GM19239 (cell line): ENCODE data around the gene PAQR8.

Experiments
- DNase-seq: peaks from one replicate; pipeline ENCODE4 v3.0.0; 2011; ENCODE audit warnings: low spot score; ENCODE audit not compliant: insufficient read length
- FAIRE-seq: peaks from 2 replicates; lab custom pipeline; 2011; peaks lifted over from hg19 to GRCh38; lab: Jason Lieb, UNC

PAQR8 gene

GRCh38 chr6:52345311-52345710 lies 16.6 kb upstream of the PAQR8 start:
- FAIRE-seq (no peak), DNase-seq (no peak)

- no peak for DNase-seq
Measured at GRCh38 chr6:52346503-52346902, 15.4 kb upstream of the PAQR8 start.

GRCh38 chr6:52347818-52348217 lies 14.1 kb upstream of the PAQR8 start:
- FAIRE-seq (no peak), DNase-seq (no peak)

More at GRCh38 chr6:52346503-52346902, 15.4 kb upstream of the PAQR8 start:
- FAIRE-seq = no peak

- no peak for FAIRE-seq
- DNase-seq = no peak
Measured at GRCh38 chr6:52351879-52352238, 10.1 kb upstream of the PAQR8 start.

GRCh38 chr6:52352239-52353018 lies 9.5 kb upstream of the PAQR8 start:
- FAIRE-seq = peak; percentile 94
- no peak for DNase-seq

DNA sequence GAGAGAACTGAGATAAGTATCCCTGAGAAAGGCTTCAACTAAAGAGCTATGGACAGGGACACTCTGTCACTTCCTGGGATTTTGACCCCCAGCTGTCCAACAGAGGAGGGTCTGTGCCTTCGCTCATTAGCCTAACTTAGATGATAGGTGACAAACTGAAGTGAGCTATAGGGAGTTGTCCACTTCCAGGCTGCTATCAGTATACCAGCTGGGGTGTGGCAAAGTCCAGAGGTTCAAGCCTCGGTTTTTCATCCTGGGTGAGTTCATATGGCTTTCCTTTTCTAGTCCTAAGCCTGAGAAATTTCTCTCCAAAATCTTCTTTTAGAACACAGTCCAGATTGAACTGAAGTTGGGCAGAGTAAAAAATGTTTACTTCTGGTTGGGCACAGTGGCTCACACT lies 5.9 kb upstream of the PAQR8 start:
- FAIRE-seq (peak; percentile 18), DNase-seq (no peak)

GRCh38 chr6:52359403-52359802 lies 2.5 kb upstream of the PAQR8 start:
- FAIRE-seq (peak; percentile 8), DNase-seq (no peak)

DNA sequence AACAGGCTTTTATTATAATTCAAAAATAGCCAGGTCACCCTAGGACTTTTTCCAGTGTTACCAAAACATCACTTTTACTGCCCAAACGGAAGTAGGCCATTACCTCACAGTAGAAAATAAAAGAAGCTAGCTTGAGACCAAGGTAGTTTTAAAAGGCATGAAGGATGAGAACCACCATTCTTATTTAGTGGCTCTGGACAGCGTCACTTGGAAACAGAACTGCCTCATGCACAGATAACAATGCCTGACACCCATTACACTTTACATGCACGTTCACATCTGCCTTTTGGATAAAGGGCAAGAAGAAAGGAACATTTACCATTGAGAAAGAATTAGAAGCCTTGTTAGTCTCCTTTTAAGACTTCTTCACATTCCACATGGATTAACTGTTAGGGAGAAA lies 1.9 kb upstream of the PAQR8 start:
- FAIRE-seq = no peak
- no peak for DNase-seq

- peak; percentile 44 for FAIRE-seq
- DNase-seq = no peak
Measured at GRCh38 chr6:52360601-52361413, 1.1 kb upstream of the PAQR8 start.

GRCh38 chr6:52361414-52361944 lies 472 bp upstream of the PAQR8 start:
- DNase-seq (no peak), FAIRE-seq (no peak)

- FAIRE-seq (peak; percentile 4), DNase-seq (peak; percentile 46)
Measured at GRCh38 chr6:52362443-52363227, 684 bp downstream of the PAQR8 start.

DNA sequence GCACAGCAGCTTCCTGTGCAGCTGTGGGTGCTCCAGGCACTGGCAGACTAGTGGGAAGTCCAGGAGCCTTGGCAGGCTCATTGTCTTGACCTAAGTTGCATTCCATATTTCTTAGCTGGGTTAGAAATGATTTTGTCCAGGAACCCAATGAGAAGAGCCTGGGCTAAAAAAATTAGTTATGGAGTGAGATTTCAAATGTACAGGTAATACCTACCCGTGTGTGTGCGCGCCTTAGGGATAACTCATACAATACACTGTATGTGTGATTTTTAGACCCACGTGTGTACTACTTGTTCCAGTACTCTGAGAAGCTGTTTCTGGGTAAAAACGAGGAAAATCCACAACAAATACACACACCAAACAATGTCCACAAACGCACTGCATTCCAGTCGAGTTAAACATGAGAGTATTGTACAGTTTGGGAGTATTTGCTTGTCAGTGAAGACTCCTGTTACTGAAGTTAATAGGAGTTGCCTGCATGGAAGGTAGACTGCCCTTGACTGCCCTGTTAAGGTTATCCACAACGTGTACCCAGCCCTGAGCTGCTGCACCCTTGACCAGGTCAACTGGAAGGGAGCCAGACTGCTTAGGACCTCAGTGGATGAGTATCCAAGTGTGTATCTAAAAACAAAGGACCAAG lies 1.4 kb downstream of the PAQR8 start:
- FAIRE-seq (peak; percentile 56), DNase-seq (no peak)

DNA sequence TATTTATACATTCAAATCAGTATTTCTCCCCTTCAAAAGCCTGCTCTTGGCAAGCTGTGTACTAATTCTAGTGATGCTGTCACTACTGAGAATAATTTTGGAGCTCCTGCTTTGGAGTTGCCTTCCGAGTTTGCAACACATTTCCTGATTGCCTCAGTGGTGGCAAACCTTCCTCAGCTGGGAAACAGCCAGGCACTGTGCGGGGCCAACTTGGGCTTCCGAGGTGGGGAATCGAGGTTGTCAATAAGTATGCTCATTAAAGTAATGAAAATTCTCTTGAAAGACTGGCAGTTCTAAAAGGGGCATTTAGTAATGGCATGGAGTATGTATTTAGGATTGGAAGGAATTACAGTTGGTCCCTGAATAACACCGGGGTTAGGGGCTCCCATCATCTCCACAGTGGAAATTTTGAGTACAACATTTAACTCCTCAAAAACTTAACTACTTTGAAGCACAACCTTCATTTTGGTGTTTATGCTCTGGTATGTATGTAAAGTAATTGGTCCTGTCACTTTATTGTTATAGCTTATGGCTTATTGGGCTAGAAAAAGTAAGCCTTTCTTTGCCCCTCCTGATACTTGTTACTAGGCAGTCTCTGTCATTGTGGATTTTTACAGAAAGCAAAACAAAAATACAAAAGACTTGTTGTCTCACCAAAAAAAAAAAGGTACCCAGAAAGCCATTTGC lies 2.7 kb downstream of the PAQR8 start:
- DNase-seq (no peak), FAIRE-seq (no peak)

GRCh38 chr6:52365317-52365716 lies 3.4 kb downstream of the PAQR8 start:
- no peak for FAIRE-seq

GRCh38 chr6:52365866-52366540 lies 4.1 kb downstream of the PAQR8 start:
- FAIRE-seq = no peak

More at GRCh38 chr6:52365317-52365716, 3.4 kb downstream of the PAQR8 start:
- no peak for DNase-seq

DNA sequence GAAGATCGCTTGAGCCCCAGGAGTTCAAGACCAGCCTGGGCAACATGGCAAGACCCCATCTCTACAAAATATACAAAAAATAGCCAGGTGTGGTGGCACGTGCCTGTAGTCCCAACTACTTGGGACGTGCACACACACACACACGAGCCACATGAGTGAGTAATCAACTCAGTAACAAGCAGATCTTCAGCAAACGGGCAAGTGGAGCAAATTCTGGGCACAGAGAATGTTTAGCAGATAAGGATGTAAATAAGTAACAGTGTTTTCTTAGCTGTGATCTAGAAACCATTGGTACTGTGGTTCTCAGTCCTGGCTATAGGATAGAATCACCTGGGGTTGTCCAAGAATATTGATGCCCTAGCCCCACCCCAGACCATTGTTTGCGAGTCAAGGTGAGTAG lies 6.1 kb downstream of the PAQR8 start:
- DNase-seq (no peak), FAIRE-seq (no peak)

More at GRCh38 chr6:52365866-52366540, 4.1 kb downstream of the PAQR8 start:
- DNase-seq = no peak

DNA sequence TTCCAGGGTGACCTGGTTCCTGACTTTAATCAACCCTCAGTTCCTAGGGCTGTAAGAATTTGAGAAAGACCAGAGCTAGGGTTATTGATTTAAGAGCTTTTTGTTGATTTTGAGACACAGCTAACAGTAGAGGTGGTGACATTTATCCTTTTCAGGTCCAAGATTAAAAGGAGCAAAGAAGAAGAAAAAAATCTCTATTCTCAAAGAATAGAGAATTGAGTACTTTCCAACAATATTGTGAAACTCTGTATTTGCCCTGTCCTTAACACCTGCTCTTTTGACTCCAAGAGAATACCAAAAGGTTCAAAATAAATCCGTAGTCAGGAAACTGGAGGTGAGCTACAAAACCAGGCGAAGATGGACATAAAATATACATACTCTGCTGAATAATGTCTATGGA lies 7.3 kb downstream of the PAQR8 start:
- FAIRE-seq (peak; percentile 14), DNase-seq (no peak)

DNA sequence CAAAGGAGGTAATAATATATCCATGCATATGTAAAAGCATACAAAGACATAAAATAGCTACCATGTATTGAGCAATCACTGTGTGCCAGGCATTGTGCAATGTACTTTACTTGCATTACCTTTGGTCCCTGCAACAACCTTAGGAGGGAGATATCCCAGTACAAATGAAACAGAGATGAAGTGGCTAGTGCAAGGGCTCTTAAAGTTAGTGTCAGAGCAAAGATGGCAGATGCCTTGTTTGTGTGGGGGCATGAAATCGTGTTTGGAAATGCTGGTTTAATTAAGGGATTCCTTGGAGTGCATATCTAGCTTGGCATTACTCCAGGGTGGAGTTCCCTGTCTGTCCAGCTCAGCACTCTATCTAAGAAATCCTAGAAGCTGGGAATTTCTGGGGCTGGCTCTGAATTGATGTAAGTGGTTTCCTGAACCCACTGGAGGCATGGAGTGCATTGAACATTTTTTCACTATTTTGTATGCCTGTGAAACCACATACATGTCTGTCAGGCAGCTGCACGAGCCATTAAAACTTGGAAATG lies 9.8 kb downstream of the PAQR8 start:
- no peak for FAIRE-seq
- no peak for DNase-seq
